OCI-LY7 (cell line): ENCODE results near the gene SPACA7.

Experiments used
- EZH2phosphoT487 ChIP-seq: fragments of 200-600 bp; sonication (generic); IDR thresholded peaks from 2 replicates; pipeline ENCODE4 v1.6.1; 2018; ENCODE audit warnings: low read depth, borderline replicate concordance, mild to moderate bottlenecking, mixed run types, antibody characterized with exemption, low read length, moderate library complexity, mixed read lengths
- TF ChIP-seq, protein P1 (sequence below): fragments of 200-600 bp; sonication (generic); conservative IDR thresholded peaks from 2 replicates; pipeline ENCODE4 v1.5.1; 2014; ENCODE audit warnings: mild to moderate bottlenecking, antibody characterized with exemption, low read length, moderate library complexity, mixed read lengths

DNA sequence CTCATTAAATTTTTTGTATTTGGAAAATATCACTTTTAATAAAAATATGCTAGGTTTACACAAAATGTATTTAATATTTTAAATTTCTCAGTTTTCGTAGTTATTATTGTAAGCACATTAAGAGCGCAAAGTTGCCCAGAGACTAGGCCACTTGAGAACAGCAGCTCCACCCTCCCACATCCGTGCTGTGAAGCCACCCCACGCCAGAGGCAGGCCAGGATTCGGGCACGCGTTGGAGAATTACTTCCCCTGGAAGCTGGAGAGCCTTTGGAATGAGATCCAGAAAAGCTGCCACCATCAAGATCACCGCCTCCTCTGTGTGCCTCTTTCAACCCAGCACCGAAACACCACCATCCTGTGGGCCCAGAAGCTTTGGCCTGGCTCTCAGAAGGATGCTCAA is 41.0 kb upstream of the SPACA7 start:
- TF ChIP-seq, protein P1, sequence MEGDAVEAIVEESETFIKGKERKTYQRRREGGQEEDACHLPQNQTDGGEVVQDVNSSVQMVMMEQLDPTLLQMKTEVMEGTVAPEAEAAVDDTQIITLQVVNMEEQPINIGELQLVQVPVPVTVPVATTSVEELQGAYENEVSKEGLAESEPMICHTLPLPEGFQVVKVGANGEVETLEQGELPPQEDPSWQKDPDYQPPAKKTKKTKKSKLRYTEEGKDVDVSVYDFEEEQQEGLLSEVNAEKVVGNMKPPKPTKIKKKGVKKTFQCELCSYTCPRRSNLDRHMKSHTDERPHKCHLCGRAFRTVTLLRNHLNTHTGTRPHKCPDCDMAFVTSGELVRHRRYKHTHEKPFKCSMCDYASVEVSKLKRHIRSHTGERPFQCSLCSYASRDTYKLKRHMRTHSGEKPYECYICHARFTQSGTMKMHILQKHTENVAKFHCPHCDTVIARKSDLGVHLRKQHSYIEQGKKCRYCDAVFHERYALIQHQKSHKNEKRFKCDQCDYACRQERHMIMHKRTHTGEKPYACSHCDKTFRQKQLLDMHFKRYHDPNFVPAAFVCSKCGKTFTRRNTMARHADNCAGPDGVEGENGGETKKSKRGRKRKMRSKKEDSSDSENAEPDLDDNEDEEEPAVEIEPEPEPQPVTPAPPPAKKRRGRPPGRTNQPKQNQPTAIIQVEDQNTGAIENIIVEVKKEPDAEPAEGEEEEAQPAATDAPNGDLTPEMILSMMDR = no peak
- TF ChIP-seq EZH2phosphoT487 = no peak
